ENCODE data around the gene SLCO2B1. TPM values are rescaled to one million over a fixed set of nuclear protein-coding genes. Genes with fewer than 3 reads are reported as not detected.

SLCO2B1 gene
- total RNA-seq, 1 experiment from 2014 or later, result 0.57 TPM

DNA sequence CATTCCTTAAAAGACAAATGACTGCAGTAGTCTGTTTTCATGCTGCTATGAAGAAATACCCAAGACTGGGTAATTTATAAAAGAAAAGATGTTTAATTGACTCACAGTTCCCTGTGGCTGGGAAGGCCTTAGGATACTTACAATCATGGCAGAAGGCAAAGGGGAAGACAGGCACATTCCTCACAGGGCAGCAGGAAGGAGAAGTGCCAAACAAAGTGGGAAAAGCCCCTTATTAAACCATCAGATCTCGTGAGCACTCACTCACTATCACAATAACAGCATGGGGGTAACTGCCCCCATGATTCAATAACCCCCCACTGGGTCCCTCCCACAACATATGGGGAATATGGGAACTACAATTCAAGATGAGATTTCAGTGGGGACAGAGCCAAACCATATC is 37.9 kb upstream of the SLCO2B1 start (continued):
- TF ChIP-seq, protein P1, sequence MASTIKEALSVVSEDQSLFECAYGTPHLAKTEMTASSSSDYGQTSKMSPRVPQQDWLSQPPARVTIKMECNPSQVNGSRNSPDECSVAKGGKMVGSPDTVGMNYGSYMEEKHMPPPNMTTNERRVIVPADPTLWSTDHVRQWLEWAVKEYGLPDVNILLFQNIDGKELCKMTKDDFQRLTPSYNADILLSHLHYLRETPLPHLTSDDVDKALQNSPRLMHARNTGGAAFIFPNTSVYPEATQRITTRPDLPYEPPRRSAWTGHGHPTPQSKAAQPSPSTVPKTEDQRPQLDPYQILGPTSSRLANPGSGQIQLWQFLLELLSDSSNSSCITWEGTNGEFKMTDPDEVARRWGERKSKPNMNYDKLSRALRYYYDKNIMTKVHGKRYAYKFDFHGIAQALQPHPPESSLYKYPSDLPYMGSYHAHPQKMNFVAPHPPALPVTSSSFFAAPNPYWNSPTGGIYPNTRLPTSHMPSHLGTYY (CRISPR knock-in tag; IDR thresholded peaks at IDR 0.05), result no peak
- TF ChIP-seq, protein P2, sequence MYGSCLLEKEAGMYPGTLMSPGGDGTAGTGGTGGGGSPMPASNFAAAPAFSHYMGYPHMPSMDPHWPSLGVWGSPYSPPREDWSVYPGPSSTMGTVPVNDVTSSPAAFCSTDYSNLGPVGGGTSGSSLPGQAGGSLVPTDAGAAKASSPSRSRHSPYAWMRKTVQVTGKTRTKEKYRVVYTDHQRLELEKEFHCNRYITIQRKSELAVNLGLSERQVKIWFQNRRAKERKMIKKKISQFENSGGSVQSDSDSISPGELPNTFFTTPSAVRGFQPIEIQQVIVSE (CRISPR knock-in tag; IDR thresholded peaks at IDR 0.05; ENCODE audit: borderline replicate concordance), result no peak
- TF ChIP-seq, protein P3, sequence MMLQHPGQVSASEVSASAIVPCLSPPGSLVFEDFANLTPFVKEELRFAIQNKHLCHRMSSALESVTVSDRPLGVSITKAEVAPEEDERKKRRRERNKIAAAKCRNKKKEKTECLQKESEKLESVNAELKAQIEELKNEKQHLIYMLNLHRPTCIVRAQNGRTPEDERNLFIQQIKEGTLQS (CRISPR knock-in tag; conservative IDR thresholded peaks at IDR 0.05), result no peak
- TF ChIP-seq, protein P4, sequence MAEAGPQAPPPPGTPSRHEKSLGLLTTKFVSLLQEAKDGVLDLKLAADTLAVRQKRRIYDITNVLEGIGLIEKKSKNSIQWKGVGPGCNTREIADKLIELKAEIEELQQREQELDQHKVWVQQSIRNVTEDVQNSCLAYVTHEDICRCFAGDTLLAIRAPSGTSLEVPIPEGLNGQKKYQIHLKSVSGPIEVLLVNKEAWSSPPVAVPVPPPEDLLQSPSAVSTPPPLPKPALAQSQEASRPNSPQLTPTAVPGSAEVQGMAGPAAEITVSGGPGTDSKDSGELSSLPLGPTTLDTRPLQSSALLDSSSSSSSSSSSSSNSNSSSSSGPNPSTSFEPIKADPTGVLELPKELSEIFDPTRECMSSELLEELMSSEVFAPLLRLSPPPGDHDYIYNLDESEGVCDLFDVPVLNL (CRISPR knock-in tag; IDR thresholded peaks at IDR 0.05; ENCODE audit: borderline replicate concordance, low read depth), result no peak
- TF ChIP-seq GABPB1 (CRISPR knock-in tag; IDR thresholded peaks at IDR 0.05) (no peak), KAT7 (CRISPR knock-in tag; IDR thresholded peaks at IDR 0.05; ENCODE audit: borderline replicate concordance) (no peak)

DNA sequence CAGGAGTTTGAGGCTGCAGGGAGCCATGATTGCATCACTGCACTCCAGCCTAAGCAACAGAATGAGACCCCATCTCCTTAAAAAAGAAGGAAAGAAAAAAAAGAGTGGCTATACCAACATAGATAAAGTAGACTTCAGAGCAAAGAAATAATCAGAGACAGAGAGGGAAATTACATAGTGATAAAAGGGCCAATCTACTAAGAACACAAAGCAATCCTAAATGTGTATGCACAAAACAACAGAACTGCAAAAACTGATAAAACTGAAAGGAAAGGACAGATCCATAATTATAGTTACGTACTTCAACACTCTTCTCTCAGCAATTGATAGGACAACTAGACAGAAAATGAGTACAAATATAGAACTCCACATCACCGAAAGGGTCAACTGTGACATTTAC is 36.4 kb upstream of the SLCO2B1 start:
- H3K4me3 Mint-ChIP-seq, result no peak overlapping the region
- TF ChIP-seq IRF2 (CRISPR knock-in tag; IDR thresholded peaks at IDR 0.05; ENCODE audit: borderline replicate concordance, low read depth), result no peak
- no peak for TF ChIP-seq OVOL2 (CRISPR knock-in tag; IDR thresholded peaks at IDR 0.05; ENCODE audit: borderline replicate concordance)
- TF ChIP-seq, protein P5, sequence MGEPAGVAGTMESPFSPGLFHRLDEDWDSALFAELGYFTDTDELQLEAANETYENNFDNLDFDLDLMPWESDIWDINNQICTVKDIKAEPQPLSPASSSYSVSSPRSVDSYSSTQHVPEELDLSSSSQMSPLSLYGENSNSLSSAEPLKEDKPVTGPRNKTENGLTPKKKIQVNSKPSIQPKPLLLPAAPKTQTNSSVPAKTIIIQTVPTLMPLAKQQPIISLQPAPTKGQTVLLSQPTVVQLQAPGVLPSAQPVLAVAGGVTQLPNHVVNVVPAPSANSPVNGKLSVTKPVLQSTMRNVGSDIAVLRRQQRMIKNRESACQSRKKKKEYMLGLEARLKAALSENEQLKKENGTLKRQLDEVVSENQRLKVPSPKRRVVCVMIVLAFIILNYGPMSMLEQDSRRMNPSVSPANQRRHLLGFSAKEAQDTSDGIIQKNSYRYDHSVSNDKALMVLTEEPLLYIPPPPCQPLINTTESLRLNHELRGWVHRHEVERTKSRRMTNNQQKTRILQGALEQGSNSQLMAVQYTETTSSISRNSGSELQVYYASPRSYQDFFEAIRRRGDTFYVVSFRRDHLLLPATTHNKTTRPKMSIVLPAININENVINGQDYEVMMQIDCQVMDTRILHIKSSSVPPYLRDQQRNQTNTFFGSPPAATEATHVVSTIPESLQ (CRISPR knock-in tag; IDR thresholded peaks at IDR 0.05), result no peak
- TF ChIP-seq FOXJ3 (CRISPR knock-in tag; IDR thresholded peaks at IDR 0.05; ENCODE audit: borderline replicate concordance), result no peak
- TF ChIP-seq MYBL2 (CRISPR knock-in tag; IDR thresholded peaks at IDR 0.05), result no peak
- TF ChIP-seq SMAD4 (CRISPR knock-in tag; IDR thresholded peaks at IDR 0.05), result no peak
- TF ChIP-seq, protein P6, sequence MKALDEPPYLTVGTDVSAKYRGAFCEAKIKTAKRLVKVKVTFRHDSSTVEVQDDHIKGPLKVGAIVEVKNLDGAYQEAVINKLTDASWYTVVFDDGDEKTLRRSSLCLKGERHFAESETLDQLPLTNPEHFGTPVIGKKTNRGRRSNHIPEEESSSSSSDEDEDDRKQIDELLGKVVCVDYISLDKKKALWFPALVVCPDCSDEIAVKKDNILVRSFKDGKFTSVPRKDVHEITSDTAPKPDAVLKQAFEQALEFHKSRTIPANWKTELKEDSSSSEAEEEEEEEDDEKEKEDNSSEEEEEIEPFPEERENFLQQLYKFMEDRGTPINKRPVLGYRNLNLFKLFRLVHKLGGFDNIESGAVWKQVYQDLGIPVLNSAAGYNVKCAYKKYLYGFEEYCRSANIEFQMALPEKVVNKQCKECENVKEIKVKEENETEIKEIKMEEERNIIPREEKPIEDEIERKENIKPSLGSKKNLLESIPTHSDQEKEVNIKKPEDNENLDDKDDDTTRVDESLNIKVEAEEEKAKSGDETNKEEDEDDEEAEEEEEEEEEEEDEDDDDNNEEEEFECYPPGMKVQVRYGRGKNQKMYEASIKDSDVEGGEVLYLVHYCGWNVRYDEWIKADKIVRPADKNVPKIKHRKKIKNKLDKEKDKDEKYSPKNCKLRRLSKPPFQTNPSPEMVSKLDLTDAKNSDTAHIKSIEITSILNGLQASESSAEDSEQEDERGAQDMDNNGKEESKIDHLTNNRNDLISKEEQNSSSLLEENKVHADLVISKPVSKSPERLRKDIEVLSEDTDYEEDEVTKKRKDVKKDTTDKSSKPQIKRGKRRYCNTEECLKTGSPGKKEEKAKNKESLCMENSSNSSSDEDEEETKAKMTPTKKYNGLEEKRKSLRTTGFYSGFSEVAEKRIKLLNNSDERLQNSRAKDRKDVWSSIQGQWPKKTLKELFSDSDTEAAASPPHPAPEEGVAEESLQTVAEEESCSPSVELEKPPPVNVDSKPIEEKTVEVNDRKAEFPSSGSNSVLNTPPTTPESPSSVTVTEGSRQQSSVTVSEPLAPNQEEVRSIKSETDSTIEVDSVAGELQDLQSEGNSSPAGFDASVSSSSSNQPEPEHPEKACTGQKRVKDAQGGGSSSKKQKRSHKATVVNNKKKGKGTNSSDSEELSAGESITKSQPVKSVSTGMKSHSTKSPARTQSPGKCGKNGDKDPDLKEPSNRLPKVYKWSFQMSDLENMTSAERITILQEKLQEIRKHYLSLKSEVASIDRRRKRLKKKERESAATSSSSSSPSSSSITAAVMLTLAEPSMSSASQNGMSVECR (CRISPR knock-in tag; IDR thresholded peaks at IDR 0.05; ENCODE audit: borderline replicate concordance), result no peak
- TF ChIP-seq FOXP1 (CRISPR knock-in tag; IDR thresholded peaks at IDR 0.05; ENCODE audit: borderline replicate concordance), result no peak
- ATAC-seq, result no peak
- H3K36me3 Mint-ChIP-seq, result peaks cover 20% of the 10 kb centered on the region
- peaks cover 16% of the 10 kb centered on the region for H3K27me3 Mint-ChIP-seq (ENCODE audit: low read depth)
- CTCF ChIA-PET, result no interaction called here
- H3K9me3 Mint-ChIP-seq, result peaks cover 59% of the 10 kb centered on the region
- no peak overlapping the region for H3K27ac Mint-ChIP-seq
- POLR2A ChIA-PET, result no interaction called here
- no peak for DNase-seq (ENCODE audit: low spot score)
- no peaks in the 10 kb centered on the region for H3K4me1 Mint-ChIP-seq
